HG03460 (cell line): Measurements from ENCODE around the gene PSTK.

Source experiments
- ATAC-seq: cut with Tn5 transposase; IDR thresholded peaks from one replicate; pipeline ENCODE4 v1.9.1; 2021; ENCODE audit not compliant: unreplicated experiment

PSTK gene

DNA sequence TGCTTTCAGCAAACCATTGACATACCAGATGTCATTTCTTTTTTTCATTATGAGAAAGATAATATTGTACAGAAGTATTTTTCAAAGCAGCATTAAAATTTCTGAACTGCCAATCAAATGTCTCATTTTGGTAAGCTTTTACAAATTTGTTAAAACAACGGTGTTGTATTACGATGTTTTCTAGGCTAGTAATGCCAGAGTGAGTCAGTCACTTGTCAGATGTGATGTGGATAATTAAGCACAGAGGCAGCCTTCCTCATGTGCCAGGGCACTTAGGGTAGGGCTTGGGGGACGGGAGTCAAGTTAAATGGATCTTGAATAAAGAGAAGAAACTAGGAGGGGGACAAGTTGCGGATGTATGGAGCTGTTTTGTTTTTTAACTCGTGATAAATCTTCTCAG lies 10.1 kb downstream of the PSTK start:
- ATAC-seq: no peak

DNA sequence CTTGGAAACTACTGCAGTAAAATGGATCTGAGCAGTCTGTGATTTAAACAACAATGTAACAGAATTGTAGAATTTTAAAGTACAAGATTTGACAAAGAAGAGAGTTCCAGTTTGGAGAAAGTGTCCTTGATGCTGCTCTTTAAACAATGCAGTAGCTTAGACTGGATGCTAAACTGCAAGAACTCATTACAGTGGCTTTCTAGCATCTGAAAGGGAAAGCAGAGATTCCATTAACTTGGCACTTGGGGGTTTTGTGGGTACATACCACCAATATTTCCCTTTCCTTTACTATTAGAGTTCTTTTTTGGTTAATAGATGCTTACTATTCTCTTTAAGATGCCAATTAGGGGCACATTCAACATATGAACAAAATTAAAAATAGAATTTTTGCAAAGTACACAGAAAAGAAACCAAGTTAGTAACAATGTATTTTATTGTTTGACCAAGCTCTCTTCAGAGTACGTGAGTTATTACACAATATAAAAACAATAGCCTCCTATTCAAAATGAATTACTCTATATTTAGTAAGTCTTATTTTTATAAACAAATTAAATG lies 11.9 kb downstream of the PSTK start:
- ATAC-seq: no peak

DNA sequence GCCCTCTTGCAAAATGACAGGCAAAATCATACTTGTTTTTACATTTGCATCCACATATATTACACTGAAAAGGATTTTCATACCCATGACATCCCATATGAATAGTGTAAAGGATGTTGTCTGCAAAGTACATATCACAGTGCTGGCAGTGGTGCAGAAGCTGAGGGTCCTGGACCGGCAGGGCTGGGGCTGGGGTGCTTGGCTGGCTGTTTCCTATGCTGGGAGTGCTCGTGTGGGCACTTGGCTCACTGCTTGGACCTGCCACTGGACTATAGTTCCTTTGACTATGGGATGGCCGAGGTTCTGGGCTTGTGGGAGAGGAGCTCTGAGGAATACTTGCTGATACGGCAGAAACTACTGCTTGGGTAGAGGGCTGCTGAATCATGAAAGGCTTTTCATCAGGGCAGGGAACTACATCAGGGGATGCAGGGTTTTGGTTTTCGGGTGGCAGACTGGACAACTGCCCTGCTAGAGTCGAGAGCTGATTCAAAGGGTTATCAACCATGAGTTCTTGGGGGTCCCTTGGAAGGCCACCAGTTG lies 13.7 kb downstream of the PSTK start:
- ATAC-seq: no peak

DNA sequence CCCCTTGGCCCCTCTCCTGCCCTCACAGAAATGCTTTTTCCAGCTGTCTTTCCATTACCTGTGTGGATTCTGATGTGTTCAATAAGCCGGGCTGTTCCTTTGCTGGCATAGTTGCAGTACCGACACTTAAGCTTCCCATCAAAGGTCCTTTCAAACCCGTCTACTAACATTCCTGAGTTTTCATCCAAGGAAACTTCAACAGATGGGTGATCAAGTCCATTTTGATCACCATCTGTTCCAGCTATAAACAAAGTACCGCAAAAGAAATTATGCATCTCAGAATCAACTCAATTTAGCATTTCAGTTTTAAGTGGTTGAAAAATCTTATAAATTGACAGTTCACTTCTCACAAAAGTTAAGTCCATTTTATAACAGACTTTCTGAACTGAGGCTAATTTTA lies 15.7 kb downstream of the PSTK start:
- ATAC-seq: no peak

DNA sequence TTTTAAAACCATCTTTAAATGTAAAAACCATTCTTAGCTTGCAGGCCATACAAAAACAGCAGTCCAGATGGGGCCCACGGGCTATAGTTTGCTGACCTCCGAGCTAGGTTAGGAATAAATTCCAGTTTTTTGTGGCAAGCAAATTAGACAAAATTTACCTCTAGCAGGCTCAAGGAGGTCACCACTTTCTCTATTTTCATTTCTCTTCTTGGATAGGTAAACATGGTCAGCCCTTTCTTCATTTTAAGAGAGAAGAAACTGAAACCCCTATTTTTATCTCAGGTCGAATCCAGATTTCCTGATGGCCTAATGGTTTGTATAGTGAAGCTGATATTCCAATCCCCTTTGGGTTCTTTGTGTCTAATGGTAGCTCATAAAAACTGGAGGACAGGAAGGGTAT lies 17.7 kb downstream of the PSTK start:
- ATAC-seq: no peak

DNA sequence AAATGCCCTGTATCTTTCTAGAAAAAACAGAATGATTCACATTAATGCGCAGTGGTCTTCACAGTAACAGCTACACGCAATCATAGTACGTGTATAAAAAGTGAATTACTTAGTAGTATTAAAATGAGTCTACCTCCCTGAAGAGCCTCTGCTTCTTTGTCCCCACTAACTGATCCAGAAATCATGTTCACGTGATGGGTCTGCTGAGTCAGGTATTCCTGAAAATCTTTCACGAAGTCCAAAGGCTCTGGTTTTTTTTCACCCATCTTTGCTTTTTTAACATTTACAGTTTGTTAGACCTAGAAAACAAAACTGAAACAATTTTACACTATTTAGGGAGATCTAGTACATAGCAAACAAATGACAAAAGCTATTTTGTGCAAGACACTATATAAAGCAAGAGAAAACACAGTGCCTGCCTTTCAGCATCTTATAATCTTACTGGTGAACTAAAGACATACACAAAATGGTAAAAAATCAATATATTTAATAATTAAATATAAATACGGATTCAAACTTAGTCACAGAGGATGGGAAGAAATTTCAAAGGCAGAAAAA lies 18.2 kb downstream of the PSTK start:
- ATAC-seq: no peak

DNA sequence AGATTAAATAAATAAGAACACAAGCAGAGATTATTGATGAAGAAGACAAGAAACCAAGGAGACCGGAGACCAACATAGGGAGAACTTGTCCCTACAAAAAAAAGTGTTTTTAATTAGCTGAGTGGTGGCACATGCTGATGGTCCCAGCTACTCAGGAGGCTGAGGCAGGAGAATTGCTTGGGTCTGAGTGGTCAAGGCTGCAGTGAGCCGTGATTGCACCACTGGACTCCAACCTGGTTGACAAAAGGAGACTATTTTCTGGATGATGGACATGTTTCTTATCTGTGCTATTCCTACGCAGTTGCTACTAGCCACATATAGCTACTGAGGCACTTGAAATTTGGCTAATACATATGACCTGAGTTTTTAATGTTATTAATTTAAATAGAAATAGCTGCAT lies 18.7 kb downstream of the PSTK start:
- no peak for ATAC-seq

DNA sequence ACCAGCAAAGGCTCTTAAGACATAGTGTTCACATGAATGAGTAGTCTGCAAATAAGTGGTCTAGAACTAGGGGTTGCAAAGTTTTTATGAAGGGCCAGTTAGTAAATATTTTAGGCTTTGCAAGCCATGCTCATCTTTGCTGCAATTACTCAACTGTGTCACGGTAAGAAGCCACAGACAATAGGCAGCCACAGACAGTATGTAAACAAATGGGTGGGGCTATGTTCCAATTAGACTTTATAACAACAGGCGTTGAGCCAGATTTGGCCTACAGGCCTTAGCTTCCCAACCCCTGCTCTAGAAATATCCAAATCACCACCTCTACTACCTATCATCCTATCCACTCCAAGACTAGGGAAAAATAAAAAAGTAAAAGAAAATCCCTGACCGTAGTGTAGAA lies 19.1 kb downstream of the PSTK start:
- ATAC-seq: no peak

DNA sequence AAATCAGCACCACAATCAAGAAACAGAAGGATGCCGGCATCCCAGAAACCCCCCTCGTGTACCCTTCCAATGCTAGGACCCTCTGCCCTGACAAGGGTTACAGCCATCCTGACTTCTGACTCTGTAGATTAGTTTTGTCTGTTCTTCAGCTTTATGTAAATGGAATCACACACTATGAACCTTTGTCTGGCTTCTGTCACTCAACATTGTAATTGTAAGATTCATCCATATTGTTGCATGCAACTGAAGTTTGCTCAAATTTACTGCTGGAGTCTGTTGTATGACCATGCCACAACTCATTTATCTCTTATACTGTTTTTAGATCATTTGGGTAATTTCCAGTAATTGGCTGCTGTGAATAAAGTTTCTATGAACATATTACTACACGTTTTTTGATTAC lies 20.0 kb downstream of the PSTK start:
- no peak for ATAC-seq

DNA sequence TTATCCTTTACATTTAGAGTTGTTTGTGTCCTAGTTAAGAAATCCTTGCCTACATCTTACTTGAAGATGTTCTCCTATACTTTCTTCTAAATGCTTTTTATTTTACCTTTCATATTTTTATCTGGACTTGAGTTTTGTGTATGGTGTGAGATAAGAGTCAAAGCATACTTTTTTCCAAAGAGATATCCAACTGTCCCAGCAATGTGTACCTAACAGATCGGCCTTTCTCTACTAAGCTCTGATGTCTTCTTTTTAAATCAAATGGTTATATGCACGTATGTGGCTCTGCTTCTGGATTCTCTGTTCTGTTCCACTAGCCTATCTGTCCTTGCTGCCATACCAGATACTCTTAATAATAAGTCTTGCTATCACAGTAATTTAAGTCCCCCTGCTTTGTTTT lies 21.2 kb downstream of the PSTK start:
- no peak for ATAC-seq

DNA sequence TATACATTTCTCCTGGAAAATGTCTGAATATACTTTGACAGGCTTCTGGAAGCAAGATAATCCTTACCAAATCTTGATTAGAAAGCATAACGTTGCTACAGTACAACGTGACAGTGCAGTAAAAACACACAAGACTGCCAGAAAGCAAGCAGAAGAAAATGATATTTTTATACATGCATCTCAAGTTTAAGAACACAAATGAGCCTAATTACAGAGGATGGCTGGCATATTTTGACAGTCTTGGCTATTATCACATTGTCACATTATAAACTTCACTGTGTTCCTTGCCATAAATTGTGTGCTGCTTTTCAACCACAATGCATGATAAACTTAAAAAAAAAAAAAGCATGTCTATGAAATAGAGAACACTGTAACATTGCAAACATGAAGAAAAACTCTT lies 24.1 kb downstream of the PSTK start:
- ATAC-seq: no peak

DNA sequence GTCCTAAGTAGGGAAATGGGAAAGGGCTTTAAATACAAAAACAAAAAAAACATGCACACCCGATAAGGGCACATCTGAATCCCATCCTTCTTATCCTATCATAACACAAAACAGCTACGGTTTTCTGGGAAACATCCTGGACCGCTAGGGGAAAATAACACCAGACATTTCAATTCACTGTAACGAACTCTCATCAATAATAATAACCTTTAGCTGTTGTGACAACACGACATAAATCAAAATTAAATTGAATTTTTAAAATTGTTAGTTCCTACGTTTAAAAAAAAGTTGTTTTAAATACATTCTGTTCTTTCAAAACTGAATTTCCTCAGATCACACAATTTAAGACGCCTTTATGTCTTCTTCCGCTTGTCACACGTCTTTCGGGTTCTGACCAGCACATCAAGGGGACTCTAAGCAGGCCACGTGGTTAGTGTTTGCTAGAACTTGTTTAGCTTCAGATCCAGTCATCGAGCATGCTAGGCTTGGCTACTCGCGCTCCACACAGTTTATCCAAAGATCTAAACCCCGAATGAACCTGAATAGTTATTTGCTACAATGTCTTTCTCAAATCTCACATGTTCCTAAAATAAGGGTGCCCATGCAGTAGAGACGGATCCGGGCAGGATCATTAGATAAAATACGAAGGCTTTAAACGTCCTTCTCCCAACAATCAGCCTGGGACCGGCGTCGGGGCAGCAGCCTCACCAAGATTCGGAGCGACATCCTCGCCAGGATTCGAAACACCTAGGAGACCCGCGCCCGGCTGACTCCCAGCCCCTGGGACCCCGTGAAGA lies 27.6 kb downstream of the PSTK start:
- ATAC-seq: peak; percentile 46

DNA sequence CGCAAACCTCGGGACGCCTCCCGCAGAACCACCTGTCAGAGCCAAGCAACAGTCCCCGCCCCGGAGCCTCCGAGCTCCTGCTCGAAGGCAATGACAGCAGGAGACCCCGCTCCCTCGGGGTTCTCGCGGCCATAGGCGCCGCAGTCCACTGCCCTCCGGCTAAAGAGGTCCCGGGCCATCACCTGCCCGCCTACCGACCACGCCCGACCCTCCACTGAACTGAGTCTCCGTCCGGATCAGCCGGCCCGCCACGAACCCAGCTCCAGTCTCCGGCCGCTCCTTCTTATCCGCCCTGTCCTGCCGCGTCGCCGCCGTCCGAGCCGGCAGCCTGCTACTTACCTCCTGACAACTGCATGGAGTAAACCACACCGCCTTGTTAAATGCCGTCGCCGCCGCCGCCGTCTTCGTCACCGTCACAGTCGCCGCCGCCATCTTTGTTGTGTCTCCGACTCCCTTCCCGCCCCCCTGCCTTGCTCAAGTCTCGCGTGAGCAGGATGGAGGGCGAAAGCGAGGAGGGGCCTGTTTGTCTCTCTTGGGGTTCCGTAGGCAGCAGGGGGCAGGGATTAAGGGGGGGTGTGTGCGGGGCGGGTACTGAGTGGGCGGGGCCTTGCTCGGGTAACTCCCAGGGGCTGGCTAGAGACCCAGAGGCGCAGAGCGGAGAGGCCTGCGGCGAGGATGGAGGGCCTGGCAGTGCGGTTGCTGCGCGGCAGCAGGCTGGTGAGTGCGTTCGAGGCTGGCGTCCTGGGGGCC lies 28.3 kb downstream of the PSTK start, which contains the start of the genes ACADSB and IKZF5:
Gene ACADSB (plus strand): TSS at position 652 of the 750 bp plus-strand sequence. CDS start 24 bp downstream, at position 676.
Gene IKZF5 (minus strand): TSS at position 441 of the 750 bp plus-strand sequence. CDS start 10,170 bp downstream, outside the sequence.
- peak; percentile 82 for ATAC-seq

DNA sequence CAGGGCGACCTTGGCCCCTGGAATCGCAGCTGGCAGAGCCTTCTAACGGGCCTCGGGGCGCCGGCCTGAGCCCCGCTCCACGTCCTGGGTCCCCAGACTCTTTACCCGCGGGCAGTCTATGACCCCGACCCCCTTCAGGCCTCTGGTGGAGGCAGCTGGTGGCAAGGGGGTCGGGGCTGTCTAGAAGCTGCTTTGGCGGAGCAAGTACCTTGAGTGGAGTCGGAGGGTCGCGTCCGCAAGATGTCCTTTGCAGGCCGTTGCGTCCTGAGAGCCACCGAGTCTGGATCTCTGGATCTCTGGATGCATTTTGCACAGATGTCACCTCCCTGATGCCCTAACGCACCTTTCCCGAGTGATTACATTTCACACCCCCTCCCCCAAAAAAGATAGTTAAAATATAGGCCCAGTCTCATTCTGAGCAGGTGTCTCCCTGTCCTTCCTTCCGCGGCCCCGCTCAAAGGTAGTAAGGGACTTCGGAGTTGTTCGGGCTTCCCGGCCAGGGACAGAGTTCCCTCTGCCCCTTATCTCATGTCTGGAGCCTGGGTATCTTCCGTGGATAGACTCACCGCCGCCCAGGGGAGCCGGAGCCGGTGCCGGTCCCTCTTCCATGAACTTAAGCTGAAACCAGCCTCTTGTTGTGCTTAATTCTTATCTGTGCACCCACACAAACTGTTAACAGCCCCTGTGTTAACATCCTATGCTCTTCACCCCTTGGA lies 29.1 kb downstream of the PSTK start:
- peak; percentile 25 for ATAC-seq

DNA sequence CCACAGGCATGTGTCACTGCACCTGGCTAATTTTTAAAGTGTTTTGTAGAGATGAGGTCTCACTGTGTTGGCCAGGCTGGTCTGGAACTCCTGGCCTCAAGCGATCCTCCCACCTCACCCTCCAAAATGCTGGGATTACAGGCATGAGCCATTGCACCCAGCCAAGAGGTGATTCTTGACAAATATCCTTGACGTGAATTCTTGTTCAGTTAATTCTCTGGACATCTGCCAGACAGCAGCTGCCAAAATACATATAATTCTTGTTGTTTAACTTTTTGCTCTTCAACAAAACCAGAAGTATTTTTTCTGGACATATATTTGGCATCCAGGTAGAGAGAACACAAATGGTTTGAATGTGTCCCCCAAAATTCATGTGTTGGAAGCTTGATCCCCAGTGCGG lies 31.8 kb downstream of the PSTK start:
- ATAC-seq: no peak

DNA sequence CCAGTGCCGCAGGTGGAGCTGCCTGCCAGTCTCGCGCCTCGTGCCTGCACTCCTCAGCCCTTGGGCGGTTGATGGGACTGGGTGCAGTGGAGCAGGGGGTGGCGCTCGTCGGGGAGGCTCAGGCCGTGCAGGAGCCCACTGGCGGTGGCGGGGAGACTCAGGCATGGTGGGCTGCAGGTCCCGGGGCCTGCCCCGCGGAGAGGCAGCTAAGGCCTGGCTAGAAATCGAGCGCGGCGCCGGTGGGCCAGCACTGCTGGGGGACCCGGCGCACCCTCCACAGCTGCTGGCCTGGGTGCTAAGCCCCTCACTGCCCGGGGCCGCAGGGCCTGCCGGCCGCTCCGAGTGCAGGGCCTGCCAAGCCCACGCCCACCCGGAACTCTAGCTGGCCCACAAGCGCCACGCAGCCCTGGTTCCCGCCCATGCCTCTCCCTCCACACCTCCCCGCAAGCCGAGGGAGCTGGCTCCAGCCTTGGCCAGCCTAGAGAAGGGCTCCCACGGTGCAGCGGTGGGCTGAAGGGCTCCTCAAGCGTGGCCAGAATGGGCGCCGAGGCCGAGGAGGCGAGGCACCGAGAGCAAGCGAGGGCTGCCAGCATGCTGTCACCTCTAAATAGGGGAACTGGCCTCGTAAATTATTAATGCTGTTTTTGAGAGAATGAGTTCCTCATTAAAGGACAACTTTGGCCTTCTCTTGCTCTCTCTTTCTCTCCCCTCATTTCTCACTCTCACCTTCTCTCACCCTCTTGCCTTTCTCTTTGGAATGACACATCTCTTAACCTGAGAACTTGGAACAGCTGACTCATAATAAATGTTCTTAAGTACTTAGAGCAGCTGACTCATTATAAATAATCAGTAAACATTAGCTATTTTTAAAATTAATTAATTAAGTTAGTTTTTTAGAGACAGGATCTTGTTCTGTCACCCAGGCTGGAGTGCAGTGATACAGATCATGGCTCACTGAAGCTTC lies 33.5 kb downstream of the PSTK start:
- ATAC-seq: no peak

DNA sequence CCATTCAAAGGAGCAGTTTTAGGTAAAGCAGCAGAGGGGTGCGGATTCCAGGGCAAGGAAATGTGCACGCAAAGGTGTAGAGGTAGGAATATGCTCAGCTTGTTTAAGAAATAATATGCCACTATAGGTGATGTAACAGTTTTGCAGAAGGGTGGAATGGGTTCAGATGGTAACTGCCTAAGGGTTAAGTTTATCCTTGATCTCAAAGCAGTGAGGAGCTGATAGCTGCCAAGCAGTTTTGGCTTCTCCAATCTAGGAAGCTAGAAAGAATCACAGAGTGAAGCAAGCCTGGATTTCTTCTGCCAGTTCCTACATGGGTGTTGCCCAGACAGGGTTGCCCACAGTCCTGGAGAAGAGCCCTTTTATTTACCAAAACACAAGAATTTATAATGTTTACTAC lies 34.6 kb downstream of the PSTK start:
- ATAC-seq: no peak

DNA sequence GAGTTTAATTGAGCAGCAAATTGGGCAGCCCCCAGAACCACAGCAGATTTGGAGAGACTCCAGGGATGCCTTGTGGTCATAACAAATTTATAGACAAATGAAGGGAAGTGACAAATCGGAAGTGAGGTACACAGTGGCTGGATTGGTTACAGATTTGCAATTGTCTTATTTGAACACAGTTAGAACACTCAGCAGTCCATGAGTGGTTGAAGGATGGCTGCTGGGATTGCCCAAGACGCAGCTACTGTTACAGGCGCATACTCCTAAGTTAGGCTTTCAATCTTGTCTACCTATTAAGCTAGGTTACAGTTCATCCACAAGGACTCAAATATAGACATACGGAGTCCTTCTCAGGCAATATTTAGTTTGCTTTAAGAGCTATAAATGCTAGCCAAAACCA lies 36.0 kb downstream of the PSTK start:
- ATAC-seq: no peak

DNA sequence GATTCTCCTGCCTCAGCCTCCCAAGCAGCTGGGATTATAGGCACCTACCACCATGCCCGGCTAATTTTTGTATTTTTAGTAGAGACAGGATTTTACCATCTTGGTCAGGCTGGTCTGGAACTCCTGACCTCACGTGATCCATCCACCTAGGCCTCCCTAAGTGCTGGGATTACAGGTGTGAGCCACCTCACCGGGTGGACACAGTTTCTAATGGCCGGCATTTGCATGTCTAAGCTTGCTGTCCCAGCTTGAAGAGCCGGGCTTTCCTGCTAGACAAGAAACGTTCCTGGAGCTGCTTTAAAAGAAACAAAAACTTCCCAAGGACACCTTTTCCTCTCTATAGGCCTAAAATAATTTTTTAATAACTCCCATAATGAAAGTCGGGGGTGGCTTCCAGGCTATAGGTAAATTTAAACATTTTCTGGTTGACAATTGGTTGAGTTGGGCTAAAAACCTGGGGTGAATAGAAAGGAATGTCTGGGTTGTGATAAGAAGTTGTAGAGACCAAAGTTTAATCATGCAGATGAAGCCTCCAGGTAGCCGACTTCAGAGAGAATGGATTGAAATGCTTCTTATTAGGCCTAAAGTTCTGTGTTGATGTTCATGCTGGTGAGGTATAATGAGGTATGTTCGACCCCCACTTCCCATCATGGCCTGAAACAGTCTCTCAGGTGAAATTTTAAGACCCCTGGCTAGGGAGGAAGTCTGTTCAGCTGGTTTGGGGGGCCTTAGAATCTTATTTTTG lies 37.4 kb downstream of the PSTK start:
- ATAC-seq: no peak
